Vagina (tissue), 2 donors: ENCODE measurements around the gene ACTR3C.
"Not testable (repeated sequence)": the region's sequence is repeated elsewhere in the genome, so short reads cannot be mapped to it uniquely, and the experiment has no call there.

Experiments
- POLR2AphosphoS5 ChIP-seq, 2 donors: sonication (generic); formaldehyde crosslinking; IDR thresholded peaks; one replicate each; pipeline ENCODE4 v1.9.0; 2017; ENCODE audit warnings: antibody characterized with exemption in 2 of 2, mild to moderate bottlenecking in 2 of 2, low read depth in 1 of 2; ENCODE audit not compliant: insufficient read depth in 1 of 2
- TF ChIP-seq, protein P1 (sequence below), 3 experiments: fragments of 450-650 bp in 2 of 3; fragments of 200-600 bp in 1 of 3; sonication (generic) in 1 of 3; IDR thresholded peaks; one replicate each; pipeline ENCODE4 v1.5.1; 2017 to 2019; ENCODE audit warnings: antibody characterized with exemption in 3 of 3, mild to moderate bottlenecking in 2 of 3, moderate library complexity in 2 of 3

DNA sequence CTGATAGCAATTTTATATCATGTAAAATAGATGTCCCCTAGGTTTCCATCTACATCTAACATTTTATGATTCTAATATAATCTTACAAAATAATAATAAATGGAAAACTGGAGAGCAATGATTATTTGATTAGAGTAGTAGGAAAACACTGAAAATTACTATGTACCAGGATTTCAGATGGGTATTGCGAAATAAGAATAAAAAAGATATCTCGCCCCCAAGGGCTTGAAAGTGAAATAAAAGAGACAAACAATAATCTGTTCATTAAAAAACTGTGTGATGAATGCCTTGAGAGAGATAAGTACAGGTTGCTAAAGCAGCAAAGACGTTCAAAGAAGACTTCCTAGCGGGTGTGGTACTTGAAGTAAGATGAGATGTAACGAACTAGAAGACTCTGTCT lies 60.7 kb downstream of the ACTR3C start:
- TF ChIP-seq, protein P1, sequence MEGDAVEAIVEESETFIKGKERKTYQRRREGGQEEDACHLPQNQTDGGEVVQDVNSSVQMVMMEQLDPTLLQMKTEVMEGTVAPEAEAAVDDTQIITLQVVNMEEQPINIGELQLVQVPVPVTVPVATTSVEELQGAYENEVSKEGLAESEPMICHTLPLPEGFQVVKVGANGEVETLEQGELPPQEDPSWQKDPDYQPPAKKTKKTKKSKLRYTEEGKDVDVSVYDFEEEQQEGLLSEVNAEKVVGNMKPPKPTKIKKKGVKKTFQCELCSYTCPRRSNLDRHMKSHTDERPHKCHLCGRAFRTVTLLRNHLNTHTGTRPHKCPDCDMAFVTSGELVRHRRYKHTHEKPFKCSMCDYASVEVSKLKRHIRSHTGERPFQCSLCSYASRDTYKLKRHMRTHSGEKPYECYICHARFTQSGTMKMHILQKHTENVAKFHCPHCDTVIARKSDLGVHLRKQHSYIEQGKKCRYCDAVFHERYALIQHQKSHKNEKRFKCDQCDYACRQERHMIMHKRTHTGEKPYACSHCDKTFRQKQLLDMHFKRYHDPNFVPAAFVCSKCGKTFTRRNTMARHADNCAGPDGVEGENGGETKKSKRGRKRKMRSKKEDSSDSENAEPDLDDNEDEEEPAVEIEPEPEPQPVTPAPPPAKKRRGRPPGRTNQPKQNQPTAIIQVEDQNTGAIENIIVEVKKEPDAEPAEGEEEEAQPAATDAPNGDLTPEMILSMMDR (IDR thresholded peaks at IDR 0.05): not testable (repeated sequence)
- TF ChIP-seq POLR2AphosphoS5 (IDR thresholded peaks at IDR 0.05; ENCODE audit: insufficient read depth in 1 of 2, low read depth in 1 of 2): not testable (repeated sequence)
